Fibroblast of lung (primary cell): ENCODE data around the gene CABP1. TPM values are rescaled to one million over a fixed set of nuclear protein-coding genes. Genes with fewer than 3 reads are reported as not detected.

Experiments used
- DNase-seq, 2 donors: peaks; one replicate each; pipeline versions ENCODE4 v3.0.0 to v3.0.0-alpha.2; 2010; ENCODE audit warnings: low read depth in 2 of 2
- H2AFZ ChIP-seq: 2 replicates; pipeline ENCODE4 v1.5.1; 2012; ENCODE audit warnings: low read length, control low read depth, inconsistent platforms
- H3K27ac ChIP-seq: 2 replicates; pipeline ENCODE4 v1.5.1; 2011; ENCODE audit warnings: low read length, control low read depth; ENCODE audit not compliant: insufficient read depth
- H3K27me3 ChIP-seq: 2 replicates; pipeline ENCODE4 v1.5.1; 2011; ENCODE audit warnings: mild to moderate bottlenecking, low read length; ENCODE audit not compliant: control insufficient read depth, insufficient read depth
- H3K36me3 ChIP-seq: 2 replicates; pipeline ENCODE4 v1.5.1; 2011; ENCODE audit warnings: low read length; ENCODE audit not compliant: control insufficient read depth, insufficient read depth
- H3K4me1 ChIP-seq: 2 replicates; pipeline ENCODE4 v1.5.1; 2011; ENCODE audit warnings: low read length; ENCODE audit not compliant: control insufficient read depth, insufficient read depth; ENCODE audit errors: extremely low read depth
- H3K4me2 ChIP-seq: 2 replicates; pipeline ENCODE4 v1.5.1; 2011; ENCODE audit warnings: low read length, control low read depth; ENCODE audit not compliant: insufficient read depth; ENCODE audit errors: extremely low read depth
- H3K4me3 ChIP-seq, 4 experiments: fragments of 200-600 bp in 1 of 4; sonication (generic) in 1 of 4; replicated peaks in 1 of 4; 2 replicates each; pipeline ENCODE4 v1.5.1; 2011 to 2016; ENCODE audit warnings: low read length in 4 of 4, low read depth in 3 of 4, mild to moderate bottlenecking in 3 of 4, control low read depth in 2 of 4, inconsistent platforms in 1 of 4, mixed read lengths in 1 of 4; ENCODE audit not compliant: insufficient read depth in 1 of 4; ENCODE audit errors: control extremely low read depth in 1 of 4
- H3K79me2 ChIP-seq: 2 replicates; pipeline ENCODE4 v1.5.1; 2012; ENCODE audit warnings: mild to moderate bottlenecking, low read length, inconsistent platforms; ENCODE audit not compliant: control insufficient read depth, insufficient read depth
- H3K9ac ChIP-seq: 2 replicates; pipeline ENCODE4 v1.5.1; 2011; ENCODE audit warnings: mild to moderate bottlenecking, low read length, control low read depth; ENCODE audit not compliant: insufficient read depth
- H3K9me3 ChIP-seq: 2 replicates; pipeline ENCODE4 v1.5.1; 2012; ENCODE audit warnings: low read depth, low read length; ENCODE audit not compliant: control insufficient read depth, insufficient read depth
- H4K20me1 ChIP-seq: 2 replicates; pipeline ENCODE4 v1.5.1; 2011; ENCODE audit warnings: low read length; ENCODE audit not compliant: control insufficient read depth, insufficient read depth; ENCODE audit errors: extremely low read depth
- CTCF ChIP-seq, 2 donors: IDR thresholded peaks in 1 of 2; conservative IDR thresholded peaks in 1 of 2; 1 replicate in 1 of 2; 2 replicates in 1 of 2; pipeline ENCODE4 v1.5.1; 2011 to 2012; ENCODE audit warnings: low read length in 2 of 2, control low read depth in 1 of 2, inconsistent platforms in 1 of 2, low read depth in 1 of 2, mild to moderate bottlenecking in 1 of 2
- EZH2 ChIP-seq: IDR thresholded peaks from 2 replicates; pipeline ENCODE4 v1.5.1; 2012; ENCODE audit warnings: low read length, control low read depth, mild to moderate bottlenecking; ENCODE audit errors: missing control alignments
- polyA plus RNA-seq, 2 donors: library from polyadenylated mRNA; depleted of rRNA in 1 of 2; stranded (reverse) in 1 of 2; unstranded in 1 of 2; fragments of >200 nt; gene quantifications; 2 replicates each; pipeline ENCODE4 v1.2.1, GENCODE V29; 2011 to 2012; ENCODE audit warnings: missing spikeins in 1 of 2
- total RNA-seq: library from RNA; depleted of rRNA; stranded (reverse); fragments of >200 nt; gene quantifications from 2 replicates; pipeline ENCODE4 v1.2.1, GENCODE V29; 2014

The CABP1 gene
- total and polyA plus RNA-seq, 2 donors (not counting 1 experiment from before 2014, with no cell fraction given), result 0.36 TPM; not detected in 1

GRCh38 chr12:120696626-120697025 lies 56.2 kb downstream of the CABP1 start:
- Histone ChIP-seq H3K79me2 (peaks cover 11% of the 10 kb centered on the region), H3K9me3 (no peaks in the 10 kb centered on the region), H3K27me3 (no peaks in the 10 kb centered on the region), H4K20me1 (no peaks in the 10 kb centered on the region), H2AFZ (no peak overlapping the region), H3K9ac (no peak overlapping the region), H3K4me2 (no peak overlapping the region), H3K36me3 (peaks cover 18% of the 10 kb centered on the region), H3K4me3 (no peak overlapping the region), H3K27ac (no peak overlapping the region), H3K4me1 (peaks cover 4% of the 10 kb centered on the region)
- DNase-seq, result no peak
- TF ChIP-seq EZH2 (no peak), CTCF (conservative IDR thresholded peaks at IDR 0.05 in 1 of 2, IDR thresholded peaks at IDR 0.05 in 1 of 2; ENCODE audit: low read depth in 1 of 2, low read length in 2 of 2) (no peak)

GRCh38 chr12:120697344-120697743 lies 56.9 kb downstream of the CABP1 start:
- H3K27ac ChIP-seq, result no peak overlapping the region
- no peak overlapping the region for H3K4me3 ChIP-seq
- peaks cover 18% of the 10 kb centered on the region for H3K36me3 ChIP-seq
- TF ChIP-seq CTCF (conservative IDR thresholded peaks at IDR 0.05 in 1 of 2, IDR thresholded peaks at IDR 0.05 in 1 of 2; ENCODE audit: low read depth in 1 of 2, low read length in 2 of 2) (no peak), EZH2 (no peak)
- H3K4me1 ChIP-seq, result peaks cover 1% of the 10 kb centered on the region
- no peaks in the 10 kb centered on the region for H3K27me3 ChIP-seq
- no peaks in the 10 kb centered on the region for H4K20me1 ChIP-seq
- H3K4me2 ChIP-seq, result no peak overlapping the region
- no peak for DNase-seq
- H3K9ac ChIP-seq, result no peak overlapping the region
- no peaks in the 10 kb centered on the region for H3K9me3 ChIP-seq
- H3K79me2 ChIP-seq, result peaks cover 6% of the 10 kb centered on the region
- H2AFZ ChIP-seq, result no peak overlapping the region

- Histone ChIP-seq H2AFZ (no peak overlapping the region), H3K4me3 (no peak overlapping the region), H3K36me3 (peaks cover 20% of the 10 kb centered on the region), H4K20me1 (no peaks in the 10 kb centered on the region), H3K9me3 (no peaks in the 10 kb centered on the region), H3K79me2 (no peaks in the 10 kb centered on the region), H3K9ac (no peak overlapping the region), H3K27ac (no peak overlapping the region), H3K4me1 (no peaks in the 10 kb centered on the region), H3K4me2 (no peak overlapping the region), H3K27me3 (no peaks in the 10 kb centered on the region)
- no peak for DNase-seq
- TF ChIP-seq EZH2 (no peak), CTCF (conservative IDR thresholded peaks at IDR 0.05 in 1 of 2, IDR thresholded peaks at IDR 0.05 in 1 of 2; ENCODE audit: low read depth in 1 of 2, low read length in 2 of 2) (no peak)
These were observed 58.2 kb downstream of the CABP1 start for GRCh38 chr12:120698665-120699064.
